DMS53 treated with DMSO at 0.1 percent for 48 hours (cell line): ENCODE data around the gene OSBPL10.
"Not testable (repeated sequence)": the region's sequence is repeated elsewhere in the genome, so short reads cannot be mapped to it uniquely, and the experiment has no call there.

Source experiments
- DNase-seq: peaks from one replicate; lab custom pipeline; 2025; ENCODE audit not compliant: unreplicated experiment; lab: John Stamatoyannopoulos, UW

The OSBPL10 gene

GRCh38 chr3:31861826-31862225 is 119.2 kb downstream of the OSBPL10 start:
- DNase-seq, result no peak

DNA sequence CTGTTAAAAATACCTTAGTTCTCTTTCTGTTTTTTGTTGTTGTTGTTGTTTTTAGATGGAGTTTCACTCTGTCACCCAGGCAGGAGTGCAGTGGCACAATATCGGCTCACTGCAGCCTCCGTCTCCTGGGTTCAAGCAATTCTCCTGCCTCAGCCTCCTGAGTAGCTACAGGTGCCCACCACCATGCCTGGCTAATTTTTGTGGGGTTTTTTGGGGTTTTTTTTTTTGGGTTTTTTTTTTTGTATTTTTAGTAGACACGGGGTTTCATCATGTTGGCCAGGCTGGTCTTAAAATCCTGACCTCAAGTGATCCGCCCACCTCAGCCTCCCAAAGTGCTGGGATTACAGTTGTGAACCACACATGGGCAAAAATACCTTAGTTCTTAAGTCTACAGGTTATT is 120.4 kb downstream of the OSBPL10 start:
- not testable (repeated sequence) for DNase-seq

DNA sequence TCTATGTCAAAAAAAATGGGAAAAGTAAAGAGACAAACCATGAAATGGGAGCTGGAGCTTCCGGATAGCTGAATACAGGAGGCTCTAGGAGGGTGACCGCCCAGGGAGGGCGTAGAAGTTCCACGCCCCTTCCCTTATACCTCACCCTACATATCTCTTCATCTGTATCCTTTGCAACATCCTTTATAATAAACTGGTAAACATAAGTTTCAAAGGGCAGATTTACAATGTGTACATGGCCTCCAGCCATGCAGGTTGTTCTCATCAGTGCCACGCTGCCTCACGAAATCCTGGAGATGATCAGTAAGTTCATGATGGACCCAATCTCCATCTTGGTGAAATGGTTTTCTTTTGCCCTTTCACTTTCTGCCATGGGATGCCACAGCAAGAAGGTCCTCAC is 121.8 kb downstream of the OSBPL10 start:
- DNase-seq, result no peak

DNA sequence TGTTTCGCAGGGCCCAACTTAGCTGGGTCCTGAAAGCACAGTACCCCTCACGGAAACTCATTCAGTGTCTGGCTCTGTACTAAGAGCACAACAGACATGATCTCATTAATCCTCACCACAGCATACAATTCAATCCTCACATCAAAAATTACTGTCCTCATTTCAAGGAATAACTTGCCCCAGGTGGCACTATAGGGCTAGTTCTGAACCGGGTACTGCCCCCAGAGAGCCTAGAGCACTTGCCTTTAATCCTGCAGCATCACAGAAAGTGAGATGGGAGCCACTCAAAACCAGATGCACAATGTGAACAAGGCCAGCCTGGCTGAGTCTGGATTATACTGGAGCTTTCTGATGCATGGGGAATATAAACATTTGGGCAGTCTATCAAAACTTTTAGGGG is 122.6 kb downstream of the OSBPL10 start:
- DNase-seq, result no peak

- DNase-seq, result no peak
Observed at GRCh38 chr3:31853580-31853979, 127.5 kb downstream of the OSBPL10 start.

DNA sequence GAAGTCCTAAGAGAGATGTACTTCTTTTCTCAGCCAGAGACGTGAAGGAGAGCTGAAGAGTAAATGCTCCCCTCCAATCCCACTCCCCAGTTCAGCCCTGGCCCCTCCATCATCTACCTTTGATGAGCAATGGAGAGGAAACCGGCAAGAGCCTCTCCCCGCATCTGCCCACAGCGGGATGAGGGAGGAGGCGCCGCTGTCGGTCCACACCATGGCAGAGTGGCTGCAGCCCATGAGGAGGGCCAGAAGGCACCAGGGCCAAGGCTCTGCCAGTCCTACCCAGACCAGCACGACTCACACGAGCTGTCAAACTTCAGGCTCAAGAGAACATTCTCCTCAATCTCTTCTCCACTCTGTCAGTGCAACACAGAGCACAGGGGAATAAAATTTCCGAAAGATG is 129.8 kb downstream of the OSBPL10 start:
- no peak for DNase-seq

DNA sequence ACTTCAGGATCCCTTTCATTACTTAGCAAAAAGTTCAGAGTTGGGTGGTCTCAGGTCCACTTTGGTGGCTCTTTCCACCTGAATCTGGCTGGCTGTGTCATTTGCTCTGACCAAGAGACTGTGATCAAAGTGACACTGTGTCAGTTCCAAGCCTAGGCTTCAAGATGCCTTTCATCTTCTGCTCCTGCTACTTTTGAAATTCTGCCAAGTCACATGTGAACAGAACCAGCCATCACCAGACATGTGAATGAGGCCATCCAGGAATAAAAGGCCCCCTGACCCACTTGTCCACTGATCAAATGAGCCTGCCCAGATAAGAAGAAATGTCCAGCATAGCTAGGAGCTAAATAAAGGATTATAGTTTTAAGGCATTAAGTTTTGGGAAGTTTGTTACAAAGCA is 132.2 kb downstream of the OSBPL10 start:
- DNase-seq, result no peak

- DNase-seq, result no peak
Observed at GRCh38 chr3:31848163-31848818, 132.8 kb downstream of the OSBPL10 start.

- no peak for DNase-seq
Observed at GRCh38 chr3:31847760-31848159, 133.3 kb downstream of the OSBPL10 start.

GRCh38 chr3:31841515-31841914 is 139.5 kb downstream of the OSBPL10 start:
- DNase-seq, result no peak

- DNase-seq, result no peak
Observed at GRCh38 chr3:31840252-31840651, 140.8 kb downstream of the OSBPL10 start.

DNA sequence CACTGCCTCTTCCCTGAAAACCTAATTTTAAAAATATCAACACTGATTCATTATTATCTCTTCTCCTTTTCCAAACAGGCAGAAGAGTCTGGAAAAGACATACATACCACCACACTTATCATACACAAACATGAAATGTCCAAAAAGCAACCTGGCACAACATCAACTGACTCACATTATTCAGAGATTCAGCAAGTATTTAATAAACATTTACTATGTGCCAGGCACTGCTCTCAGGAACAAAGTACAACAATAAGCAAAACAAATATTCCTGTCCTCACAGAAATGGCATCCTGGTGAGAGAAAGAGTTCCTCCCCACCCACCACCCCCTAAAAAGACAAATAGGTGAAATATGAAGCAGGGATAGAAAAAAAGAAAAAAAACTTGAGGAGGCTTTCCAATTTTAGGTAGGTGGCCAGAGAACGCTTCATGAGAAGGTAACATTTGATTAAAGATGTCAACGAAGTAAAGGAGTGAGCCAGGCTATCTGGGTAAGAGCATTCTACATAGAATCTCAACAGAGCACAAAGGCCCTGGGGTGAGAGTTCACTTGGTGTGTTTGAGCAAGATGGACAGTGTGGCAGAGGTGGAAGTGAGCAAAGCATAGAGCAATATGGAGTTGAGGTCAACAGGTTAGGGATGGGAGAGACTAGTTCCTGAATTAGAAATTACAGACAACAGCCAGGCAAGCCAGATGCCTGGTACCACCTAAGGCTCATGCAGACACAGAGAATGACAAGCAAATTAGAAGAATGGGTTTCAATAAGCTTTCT is 141.7 kb downstream of the OSBPL10 start:
- DNase-seq, result no peak

GRCh38 chr3:31836131-31837075 is 144.7 kb downstream of the OSBPL10 start:
- no peak for DNase-seq

DNA sequence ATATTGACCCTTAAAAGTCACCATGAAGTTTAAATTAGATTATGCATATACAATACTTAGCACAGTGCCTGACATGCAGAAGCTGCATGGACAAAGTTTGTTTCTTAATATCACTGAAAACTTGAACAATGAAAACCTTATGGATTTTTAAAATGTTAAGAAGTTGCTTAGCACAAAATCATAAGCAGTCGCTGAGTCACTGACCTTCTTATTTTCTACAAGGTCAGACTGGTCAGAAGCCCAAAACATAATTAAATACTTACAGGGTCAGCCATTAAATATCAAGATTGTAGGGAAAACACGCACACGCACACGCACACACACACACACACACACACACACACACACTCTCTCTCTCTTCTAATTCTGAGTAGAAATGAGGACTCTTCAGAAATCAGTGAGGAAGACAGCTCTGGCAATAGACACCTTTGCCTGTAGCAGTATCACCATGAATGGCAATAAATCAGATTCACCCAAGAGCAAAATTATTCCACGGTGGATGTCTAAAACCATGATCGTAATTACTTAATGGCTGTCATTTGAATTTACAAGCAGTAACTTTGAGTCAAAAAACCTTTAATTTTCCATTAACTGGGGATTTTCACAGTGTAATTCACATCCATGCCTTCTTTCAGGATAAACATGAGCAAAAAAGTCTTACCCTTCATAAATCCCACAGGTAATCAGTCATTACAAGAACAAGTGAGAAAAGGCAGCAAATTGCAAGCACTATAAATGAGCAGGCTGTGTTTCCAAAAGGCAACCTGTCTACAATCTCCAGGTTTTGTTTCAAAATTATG is 147.5 kb downstream of the OSBPL10 start:
- DNase-seq, result no peak

- no peak for DNase-seq
Observed at GRCh38 chr3:31832551-31832950, 148.5 kb downstream of the OSBPL10 start.

DNA sequence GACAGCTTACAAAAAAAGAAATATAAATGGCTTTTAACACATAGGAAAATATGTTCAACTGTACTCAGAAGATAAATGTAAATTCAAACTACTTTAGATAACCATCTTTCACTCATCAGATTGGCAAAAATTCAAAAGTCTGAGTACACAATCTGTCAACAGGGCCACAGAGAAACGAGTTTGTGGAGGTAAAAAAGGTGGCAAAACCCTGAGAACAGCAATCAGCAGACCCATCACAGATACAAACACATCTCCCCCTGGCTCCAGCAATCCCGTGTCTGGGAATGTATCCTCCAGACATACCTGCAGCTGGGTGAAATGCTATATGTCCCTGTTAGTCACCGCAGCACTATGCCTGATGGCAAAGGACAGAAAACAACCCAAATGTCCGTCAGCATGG is 149.5 kb downstream of the OSBPL10 start:
- no peak for DNase-seq

DNA sequence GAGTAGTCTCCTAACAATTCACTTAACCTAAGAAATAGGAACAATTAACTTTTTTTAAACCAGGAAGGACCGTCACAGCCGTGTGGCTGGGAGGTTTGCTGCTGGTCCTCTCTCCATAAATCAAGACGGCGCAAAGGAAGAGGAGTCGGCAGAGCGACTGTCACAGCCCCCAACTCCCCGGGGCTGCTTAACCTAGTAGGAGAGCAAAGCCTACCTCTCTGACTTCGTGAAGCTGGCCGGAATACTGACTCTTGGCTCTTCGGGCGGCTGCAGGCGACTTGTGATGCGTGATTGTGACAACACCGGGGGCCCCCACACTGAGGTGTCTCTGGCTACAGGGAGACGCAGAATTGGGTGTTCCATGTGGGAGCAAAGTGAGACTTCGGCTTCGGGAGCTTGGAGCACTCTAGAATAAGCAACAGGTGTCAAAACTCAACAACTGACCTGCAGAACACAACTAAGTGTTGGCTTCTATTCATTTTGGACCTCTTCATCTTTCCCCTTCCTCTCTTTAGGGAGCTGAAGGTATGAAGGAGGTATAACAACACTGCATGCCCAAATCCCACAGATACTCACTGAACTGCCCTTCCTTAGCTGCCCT is 151.1 kb downstream of the OSBPL10 start:
- DNase-seq, result no peak

DNA sequence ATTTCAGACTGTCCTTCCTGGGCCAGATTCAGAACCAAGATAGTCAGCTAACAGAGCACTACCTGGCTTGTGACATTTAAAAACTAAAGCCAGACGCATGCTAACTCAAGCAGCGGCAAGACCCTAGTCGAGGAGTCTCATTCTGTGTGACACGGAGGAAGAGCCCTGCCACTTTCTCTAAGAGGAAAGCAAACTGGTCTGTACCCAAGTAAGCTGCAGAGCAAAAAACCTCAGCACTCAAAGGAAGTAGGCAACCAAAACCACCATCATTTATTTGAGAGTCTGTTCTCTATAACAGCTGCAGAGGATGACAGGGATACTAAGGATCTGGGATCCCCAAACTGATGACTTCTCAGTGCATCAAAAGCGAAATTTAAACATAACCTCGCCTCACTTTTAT is 152.1 kb downstream of the OSBPL10 start:
- DNase-seq, result no peak

GRCh38 chr3:31828007-31828406 is 153.1 kb downstream of the OSBPL10 start:
- no peak for DNase-seq

- DNase-seq, result no peak
Observed at GRCh38 chr3:31823184-31823583, 157.9 kb downstream of the OSBPL10 start.
